ENCODE results near the gene TIAM1. TPM values are rescaled to one million over a fixed set of nuclear protein-coding genes. Genes with fewer than 3 reads are reported as not detected.

Gene TIAM1
- total and polyA plus RNA-seq, 11 donors = 0.31 to 9.4 (median 1.1) TPM

- TF ChIP-seq POLR2A (IDR thresholded peaks at IDR 0.05) (no peak), CTCF (IDR thresholded peaks at IDR 0.05) (no peak)
- H3K4me1 ChIP-seq = no peaks in the 10 kb centered on the region
- intact Hi-C loops (cut with DNase I) = no loop called here
- no peaks in the 10 kb centered on the region for H3K36me3 ChIP-seq
- ATAC-seq (no peak), DNase-seq (no peak)
- WGBS, 4 donors = 90 to 94% (median 92%) methylated on average over 2 of the region's 2 CpGs
- H3K27me3 ChIP-seq = no peaks in the 10 kb centered on the region
- H3K9me3 ChIP-seq = no peaks in the 10 kb centered on the region
- no peak overlapping the region for H3K27ac ChIP-seq
- no peak overlapping the region for H3K4me3 ChIP-seq
Observed at GRCh38 chr21:31318971-31319370, 25.1 kb downstream of the TIAM1 start.

GRCh38 chr21:31317688-31318087 lies 26.4 kb downstream of the TIAM1 start:
- ATAC-seq (no peak), DNase-seq (no peak)
- no peak overlapping the region for H3K4me3 ChIP-seq
- intact Hi-C loops (cut with DNase I) = no loop called here
- TF ChIP-seq POLR2A (IDR thresholded peaks at IDR 0.05) (no peak), CTCF (IDR thresholded peaks at IDR 0.05) (no peak)
- no peaks in the 10 kb centered on the region for H3K27me3 ChIP-seq
- no peaks in the 10 kb centered on the region for H3K4me1 ChIP-seq
- H3K27ac ChIP-seq = no peak overlapping the region
- WGBS, 4 donors = 90 to 98% (median 93%) methylated on average over 1 of the region's 1 CpG
- no peaks in the 10 kb centered on the region for H3K36me3 ChIP-seq
- no peaks in the 10 kb centered on the region for H3K9me3 ChIP-seq

- Histone ChIP-seq H3K4me3 (no peak overlapping the region), H3K36me3 (no peaks in the 10 kb centered on the region), H3K4me1 (no peaks in the 10 kb centered on the region), H3K27me3 (no peaks in the 10 kb centered on the region), H3K9me3 (no peaks in the 10 kb centered on the region), H3K27ac (no peak overlapping the region)
- TF ChIP-seq CTCF (IDR thresholded peaks at IDR 0.05) (no peak), POLR2A (IDR thresholded peaks at IDR 0.05) (no peak)
- ATAC-seq = no peak
- no peak for DNase-seq
- 76 to 90% (median 81%) methylated on average over 9 of the region's 9 CpGs for WGBS, 4 donors
- intact Hi-C loops (cut with DNase I) = no loop called here
Observed at GRCh38 chr21:31316488-31317169, 27.4 kb downstream of the TIAM1 start.

GRCh38 chr21:31316072-31316471 lies 28.0 kb downstream of the TIAM1 start:
- Histone ChIP-seq H3K4me3 (no peak overlapping the region), H3K4me1 (no peaks in the 10 kb centered on the region), H3K36me3 (no peaks in the 10 kb centered on the region), H3K27me3 (no peaks in the 10 kb centered on the region), H3K27ac (no peak overlapping the region), H3K9me3 (no peaks in the 10 kb centered on the region)
- ATAC-seq (no peak), DNase-seq (no peak)
- intact Hi-C loops (cut with DNase I) = no loop called here
- TF ChIP-seq CTCF (IDR thresholded peaks at IDR 0.05) (no peak), POLR2A (IDR thresholded peaks at IDR 0.05) (no peak)
- WGBS, 4 donors = 79 to 92% (median 84%) methylated on average over 3 of the region's 3 CpGs

Data from heart left ventricle (tissue), 16 donors.